Muscle of back (tissue), 11 donors: ENCODE data around the gene KRT17. TPM values are rescaled to one million over a fixed set of nuclear protein-coding genes. Genes with fewer than 3 reads are reported as not detected.
"Not testable (repeated sequence)": the region's sequence is repeated elsewhere in the genome, so short reads cannot be mapped to it uniquely, and the experiment has no call there.

Source experiments
- DNase-seq, 3 donors: peaks; one replicate each; pipeline versions ENCODE4 v3.0.0 to v3.0.0-alpha.2; 2013
- polyA plus RNA-seq, 10 donors: library from polyadenylated mRNA; unstranded; fragments of 120-200 nt; gene quantifications; one replicate each; pipeline ENCODE4 v1.2.1, GENCODE V29; 2013; ENCODE audit not compliant: insufficient read length in 10 of 10

KRT17 gene
- polyA plus RNA-seq, 10 donors, result 0.46 to 228 (median 1.6) TPM

DNA sequence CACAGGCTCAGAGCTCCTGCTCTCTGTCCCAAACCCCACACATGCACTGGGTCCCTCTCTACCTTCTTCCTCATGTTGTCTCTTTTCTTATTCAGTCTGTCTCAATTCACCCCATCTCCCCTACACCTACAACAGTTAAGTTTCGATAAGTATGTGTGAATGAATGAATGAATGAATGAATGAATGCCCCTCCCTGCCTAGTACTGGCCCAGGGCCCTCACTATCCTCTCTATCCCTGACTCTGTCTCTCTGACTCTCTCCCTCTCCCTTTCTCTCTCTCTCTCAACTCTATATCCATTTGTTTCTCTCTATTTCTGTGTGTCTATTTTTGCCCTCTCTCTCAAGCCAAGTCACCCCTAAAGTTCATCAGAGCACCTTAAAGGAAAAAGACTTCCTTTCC, 45.8 kb downstream of the KRT17 start:
- DNase-seq, result no peak

GRCh38 chr17:41576740-41577139, 47.6 kb downstream of the KRT17 start:
- not testable (repeated sequence) for DNase-seq

- no peak for DNase-seq
Observed at GRCh38 chr17:41575336-41575735, 49.0 kb downstream of the KRT17 start.

- DNase-seq, result no peak
Observed at GRCh38 chr17:41571561-41572434, 52.6 kb downstream of the KRT17 start, which contains the start of gene KRT9. Gene KRT9 (minus strand): TSS chr17:41572059. CDS start chr17:41571992, 67 bp downstream.

Other genes starting within 250 kb of the KRT17 start
- gene KRT34, start 242.3 kb downstream of the KRT17 start, polyA plus RNA-seq, result under 1 TPM in 1 of 10 donors, not detected in 9; 0.12 TPM
- 1 to 10 TPM; 3.3 to 6.5 (median 4.7) TPM for gene KRT31, start 227.0 kb downstream of the KRT17 start, polyA plus RNA-seq
- not detected for gene KRT37, start 200.0 kb downstream of the KRT17 start, polyA plus RNA-seq
- not detected for gene KRT38, start 183.6 kb downstream of the KRT17 start, polyA plus RNA-seq
- under 1 TPM in 1 of 10 donors, not detected in 9; 0.11 TPM for gene KRT32, start 157.2 kb downstream of the KRT17 start, polyA plus RNA-seq
- not detected for gene KRT35, start 143.4 kb downstream of the KRT17 start, polyA plus RNA-seq
- gene KRT36, start 134.7 kb downstream of the KRT17 start, polyA plus RNA-seq, result not detected
- gene KRT13, start 119.0 kb downstream of the KRT17 start, polyA plus RNA-seq, result 100 to 1,000 TPM in 1 of 10 donors, 10 to 100 TPM in 1, under 1 TPM in 4, not detected in 4; 0.31 to 228 (median 0.67) TPM
- gene KRT15, start 105.7 kb downstream of the KRT17 start, polyA plus RNA-seq, result 100 to 1,000 TPM in 1 of 10 donors, 10 to 100 TPM in 1, under 1 TPM in 3, not detected in 5; 0.10 to 122 (median 0.89) TPM
- 10 to 100 TPM in 2 of 10 donors, 1 to 10 TPM in 2, under 1 TPM in 5, not detected in 1; 0.50 to 68.0 (median 0.83) TPM for gene KRT19, start 96.3 kb downstream of the KRT17 start, polyA plus RNA-seq
- gene KRT9, start 52.5 kb downstream of the KRT17 start, polyA plus RNA-seq, result under 1 TPM in 2 of 10 donors, not detected in 8; 0.08 to 0.19 TPM
- 10 to 100 TPM in 2 of 10 donors, under 1 TPM in 5, not detected in 3; 0.26 to 72.1 (median 0.46) TPM for gene KRT14, start 37.7 kb downstream of the KRT17 start, polyA plus RNA-seq
- gene KRT16, start 11.8 kb downstream of the KRT17 start, polyA plus RNA-seq, result 1 to 10 TPM in 1 of 10 donors, under 1 TPM in 1, not detected in 8; 0.84 to 2.3 TPM
- gene EIF1, start 64.3 kb upstream of the KRT17 start, polyA plus RNA-seq, result 100 to 1,000 TPM; 761 to 893 (median 828) TPM
- gene GAST, start 87.8 kb upstream of the KRT17 start, polyA plus RNA-seq, result under 1 TPM in 1 of 10 donors, not detected in 9; 0.72 TPM
- under 1 TPM in 8 of 10 donors, not detected in 2; 0.04 to 0.32 (median 0.08) TPM for gene HAP1, start 110.1 kb upstream of the KRT17 start, polyA plus RNA-seq
- gene JUP, start 162.1 kb upstream of the KRT17 start, polyA plus RNA-seq, result 10 to 100 TPM; 26.8 to 68.0 (median 32.1) TPM
- gene P3H4, start 187.4 kb upstream of the KRT17 start, polyA plus RNA-seq, result 10 to 100 TPM; 27.6 to 59.2 (median 40.2) TPM
- gene FKBP10, start 188.4 kb upstream of the KRT17 start, polyA plus RNA-seq, result 100 to 1,000 TPM; 104 to 191 (median 135) TPM
- 10 to 100 TPM; 32.4 to 79.1 (median 45.9) TPM for gene NT5C3B, start 211.7 kb upstream of the KRT17 start, polyA plus RNA-seq
- under 1 TPM in 4 of 10 donors, not detected in 6; 0.15 to 0.43 (median 0.18) TPM for gene KLHL10, start 213.2 kb upstream of the KRT17 start, polyA plus RNA-seq
- 1 to 10 TPM; 4.4 to 6.4 (median 5.6) TPM for gene KLHL11, start 240.8 kb upstream of the KRT17 start, polyA plus RNA-seq